Activated CD4-positive, alpha-beta T cell treated with anti-CD3 and anti-CD28 coated beads, Interleukin-2, amount 50 U/mL, for 16 hours (primary cell): ENCODE data around the gene ENPEP.
"Not testable (repeated sequence)": the region's sequence is repeated elsewhere in the genome, so short reads cannot be mapped to it uniquely, and the experiment has no call there.

Source experiments
- DNase-seq: peaks from one replicate; pipeline ENCODE4 v3.0.0-alpha.2; 2020

Gene ENPEP

GRCh38 chr4:110475881-110476818 is at the start of gene ENPEP:
TSS of gene ENPEP (plus strand) at chr4:110476155. CDS start at chr4:110476415, 260 bp downstream.
- no peak for DNase-seq

- DNase-seq = not testable (repeated sequence)
These were observed 44.1 kb upstream of the ENPEP start for GRCh38 chr4:110431805-110432204.

GRCh38 chr4:110437292-110437691 is 38.7 kb upstream of the ENPEP start:
- DNase-seq = not testable (repeated sequence)

GRCh38 chr4:110439209-110439608 is 36.7 kb upstream of the ENPEP start:
- not testable (repeated sequence) for DNase-seq

- no peak for DNase-seq
These were observed 33.6 kb upstream of the ENPEP start for GRCh38 chr4:110442309-110442708.

- no peak for DNase-seq
These were observed 33.2 kb upstream of the ENPEP start for GRCh38 chr4:110442788-110443187.

GRCh38 chr4:110449947-110450346 is 26.0 kb upstream of the ENPEP start:
- no peak for DNase-seq

- no peak for DNase-seq
These were observed 23.4 kb upstream of the ENPEP start for GRCh38 chr4:110452546-110452945.

- DNase-seq = no peak
These were observed 21.5 kb upstream of the ENPEP start for GRCh38 chr4:110454441-110454840.

GRCh38 chr4:110458494-110459266 is 17.3 kb upstream of the ENPEP start:
- no peak for DNase-seq

- no peak for DNase-seq
These were observed 15.7 kb upstream of the ENPEP start for GRCh38 chr4:110460074-110460746.

GRCh38 chr4:110467400-110467799 is 8.6 kb upstream of the ENPEP start:
- no peak for DNase-seq

GRCh38 chr4:110472583-110473329 is 3.2 kb upstream of the ENPEP start:
- no peak for DNase-seq

GRCh38 chr4:110474481-110474880 is 1.5 kb upstream of the ENPEP start:
- no peak for DNase-seq

- DNase-seq = not testable (repeated sequence)
These were observed 875 bp upstream of the ENPEP start for GRCh38 chr4:110475080-110475479.

- no peak for DNase-seq
These were observed 1.9 kb downstream of the ENPEP start for GRCh38 chr4:110477836-110478235.

GRCh38 chr4:110480031-110480549 is 4.1 kb downstream of the ENPEP start:
- DNase-seq = no peak

- no peak for DNase-seq
These were observed 4.9 kb downstream of the ENPEP start for GRCh38 chr4:110480746-110481271.

GRCh38 chr4:110483516-110483915 is 7.6 kb downstream of the ENPEP start:
- DNase-seq = no peak

GRCh38 chr4:110484029-110484428 is 8.1 kb downstream of the ENPEP start:
- DNase-seq = no peak

- DNase-seq = no peak
These were observed 8.8 kb downstream of the ENPEP start for GRCh38 chr4:110484767-110485166.

- DNase-seq = no peak
These were observed 9.5 kb downstream of the ENPEP start for GRCh38 chr4:110485452-110485851.
